Measurements from ENCODE around the gene WDCP.
"Not testable (repeated sequence)": the region's sequence is repeated elsewhere in the genome, so short reads cannot be mapped to it uniquely, and the experiment has no call there.

WDCP gene

DNA sequence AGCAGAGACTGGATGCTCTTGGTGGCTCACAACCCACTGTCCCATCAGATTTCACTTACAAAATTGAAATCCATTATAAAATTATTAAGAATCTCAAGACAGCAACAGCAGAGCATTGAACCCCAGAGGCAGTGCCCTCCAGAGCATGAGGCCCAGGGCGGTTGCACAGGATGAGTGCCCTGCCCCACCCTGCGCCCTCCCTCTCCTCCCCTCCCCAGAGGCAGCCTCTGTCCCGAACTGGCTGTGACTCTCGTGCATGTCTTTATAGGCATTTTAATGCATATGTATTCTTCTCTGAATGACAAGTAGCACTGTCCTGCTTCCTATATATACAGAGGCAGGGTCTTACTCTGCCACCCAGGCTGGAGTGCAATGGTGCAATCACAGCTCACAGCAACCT, 26.9 kb downstream of the WDCP start:
- no peak for DNase-seq

- DNase-seq, result no peak
These were observed 27.5 kb downstream of the WDCP start for GRCh38 chr2:24019729-24020128.

DNA sequence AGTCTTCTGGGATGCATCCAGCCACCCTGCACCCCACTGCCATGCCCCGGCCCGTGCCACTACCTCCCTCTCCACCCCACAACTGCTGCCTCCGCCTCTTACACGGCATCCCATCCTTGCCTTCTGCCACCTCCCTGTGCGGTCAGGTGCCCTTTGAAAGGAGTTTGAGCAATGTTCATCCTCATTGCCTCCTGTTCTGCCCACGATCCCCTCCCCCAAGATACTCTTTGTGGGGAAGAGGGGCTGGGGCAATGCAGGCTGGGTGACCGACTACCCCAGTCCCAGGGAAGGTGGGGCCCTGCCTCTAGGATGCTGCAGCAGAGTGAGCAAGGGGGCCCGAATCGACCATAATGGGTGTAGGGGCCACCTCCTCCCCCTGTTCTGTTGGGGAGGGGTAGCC, 28.9 kb downstream of the WDCP start:
- no peak for DNase-seq

DNA sequence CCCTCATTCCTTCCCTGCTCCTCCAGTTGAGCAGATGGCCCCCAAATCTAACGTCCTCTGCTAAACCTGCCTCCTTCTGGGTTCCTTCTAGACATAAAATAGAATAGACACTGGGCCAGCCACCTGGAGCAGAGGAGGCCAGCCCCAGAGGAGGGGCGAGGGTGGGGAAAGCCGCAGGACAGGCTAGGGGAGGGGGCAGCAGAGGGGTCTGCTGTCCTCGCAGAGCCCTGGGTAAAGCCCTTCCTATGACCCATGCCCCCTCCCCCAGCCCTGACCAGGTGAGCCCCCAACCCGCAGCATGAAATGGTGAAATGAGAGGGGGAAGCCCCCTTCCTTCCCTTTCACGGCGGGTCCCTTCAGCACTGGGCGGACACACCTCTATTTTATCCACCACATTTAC, 29.5 kb downstream of the WDCP start:
- no peak for DNase-seq

DNA sequence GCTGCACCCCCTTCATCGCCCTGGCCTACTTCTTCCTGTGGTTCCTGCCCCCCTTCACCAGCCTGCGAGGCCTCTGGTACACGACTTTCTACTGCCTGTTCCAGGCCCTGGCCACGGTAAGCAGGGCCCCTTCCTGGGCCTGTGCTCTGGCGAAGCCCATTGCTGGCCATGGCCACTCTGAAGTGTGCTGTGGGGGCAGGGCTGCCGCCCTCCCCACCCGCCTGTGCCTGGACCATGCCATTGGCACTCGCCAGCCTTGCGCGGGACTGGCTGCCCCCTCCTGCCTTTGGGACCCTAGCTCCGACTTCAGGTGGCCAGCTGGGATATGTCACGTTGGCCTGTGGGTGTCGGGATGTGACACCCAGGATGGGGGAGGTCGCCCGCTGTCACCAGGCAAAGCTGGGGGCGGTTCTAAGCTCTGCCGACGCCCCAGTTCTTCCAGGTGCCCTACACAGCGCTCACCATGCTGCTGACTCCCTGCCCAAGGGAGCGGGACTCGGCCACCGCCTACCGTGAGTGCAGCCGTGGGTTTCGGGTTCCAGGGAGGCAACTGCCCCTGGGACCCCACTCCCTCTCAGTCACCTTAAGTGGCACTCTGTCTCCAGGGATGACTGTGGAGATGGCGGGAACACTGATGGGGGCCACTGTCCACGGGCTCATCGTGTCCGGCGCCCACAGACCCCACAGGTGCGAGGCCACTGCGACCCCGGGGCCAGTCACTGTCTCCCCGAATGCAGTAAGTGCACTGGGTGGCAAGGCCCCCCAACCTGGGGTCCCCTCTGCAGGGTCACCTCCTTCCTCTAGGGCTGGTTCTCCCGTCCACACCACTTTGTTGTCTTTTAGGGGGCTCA, 30.1 kb downstream of the WDCP start:
- DNase-seq, result no peak

- no peak for DNase-seq
These were observed 30.8 kb downstream of the WDCP start for GRCh38 chr2:24016376-24016761.

DNA sequence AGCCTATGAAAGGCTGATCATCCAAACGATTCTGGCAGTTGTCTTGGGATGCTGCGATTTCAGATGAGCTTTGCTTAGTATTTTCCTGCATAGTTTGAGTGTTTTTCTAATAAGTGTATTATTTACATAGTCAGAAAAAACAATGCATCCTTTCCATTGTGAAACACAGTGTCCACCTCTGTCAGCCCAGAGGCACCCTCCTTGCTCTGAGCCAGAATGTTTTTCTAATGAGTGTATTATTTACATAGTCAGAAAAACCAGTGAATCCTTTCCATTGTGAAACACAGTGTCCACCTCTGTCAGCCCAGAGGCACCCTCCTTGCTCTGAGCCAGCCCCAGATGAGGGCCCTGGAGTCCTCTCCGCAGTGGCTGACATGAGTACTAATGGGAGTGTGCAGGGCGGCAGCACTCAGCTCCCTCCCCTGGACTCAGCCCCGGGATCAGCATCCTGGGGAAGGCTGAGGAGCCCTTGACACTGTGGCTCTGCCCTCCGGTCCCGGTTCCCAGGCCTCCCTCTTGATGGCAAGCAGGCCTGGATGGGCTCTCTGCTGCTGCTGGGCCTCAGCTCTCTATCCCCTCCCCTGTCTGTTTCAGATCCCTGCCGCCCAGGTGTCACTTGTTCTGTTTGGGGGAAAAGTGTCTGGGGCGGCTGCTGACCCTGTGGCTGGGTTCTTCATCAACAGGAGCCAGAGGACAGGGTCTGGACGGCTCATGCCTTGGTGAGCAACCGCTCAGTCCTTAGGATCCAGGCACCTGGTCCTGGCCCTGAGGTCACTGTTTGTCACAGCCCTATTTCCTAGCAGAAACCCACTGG, 31.4 kb downstream of the WDCP start:
- DNase-seq, result no peak

- DNase-seq, result not testable (repeated sequence)
These were observed 32.3 kb downstream of the WDCP start for GRCh38 chr2:24014902-24015301.

GRCh38 chr2:24012521-24013188, 34.5 kb downstream of the WDCP start:
- no peak for DNase-seq

DNA sequence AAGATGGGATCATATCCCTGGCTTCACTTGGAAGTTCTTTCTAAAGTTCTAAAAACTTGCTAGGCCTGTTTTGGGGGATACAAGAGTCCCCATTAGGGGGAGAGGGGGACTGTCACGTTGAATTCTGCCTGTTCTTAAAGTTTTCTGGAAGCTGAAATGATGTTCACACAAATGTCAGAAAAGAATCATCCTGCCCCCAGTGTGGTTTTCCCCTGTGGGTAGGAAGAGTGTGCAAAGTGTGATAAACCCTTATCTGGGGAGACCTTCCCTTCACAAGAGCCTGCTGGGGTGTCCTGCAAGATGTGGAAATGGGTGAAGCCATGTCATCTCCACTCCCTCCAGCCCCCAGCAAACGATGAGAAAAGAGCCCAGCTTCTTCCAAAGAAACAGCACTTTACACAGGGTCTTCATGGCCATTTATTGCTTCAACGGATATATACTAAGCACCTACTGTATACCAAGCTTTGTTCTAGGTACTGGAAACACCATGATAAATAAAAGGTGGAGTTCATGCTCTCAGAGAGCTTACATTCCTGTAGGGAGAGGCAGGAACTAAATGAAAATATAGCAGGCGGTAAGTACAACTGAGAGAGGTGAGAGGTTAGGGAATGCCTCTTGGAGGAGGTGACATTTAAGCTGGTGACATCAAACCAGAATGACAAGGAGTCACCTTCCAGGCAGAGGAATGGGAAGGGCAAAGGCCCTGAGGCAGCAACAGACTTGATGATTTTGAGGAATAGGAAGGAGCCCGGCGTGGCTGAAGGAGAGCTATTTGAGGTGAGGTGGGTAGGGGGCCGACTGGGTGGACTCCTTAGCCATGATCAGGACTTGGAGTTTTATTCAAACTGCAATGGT, 35.7 kb downstream of the WDCP start:
- DNase-seq, result no peak

DNA sequence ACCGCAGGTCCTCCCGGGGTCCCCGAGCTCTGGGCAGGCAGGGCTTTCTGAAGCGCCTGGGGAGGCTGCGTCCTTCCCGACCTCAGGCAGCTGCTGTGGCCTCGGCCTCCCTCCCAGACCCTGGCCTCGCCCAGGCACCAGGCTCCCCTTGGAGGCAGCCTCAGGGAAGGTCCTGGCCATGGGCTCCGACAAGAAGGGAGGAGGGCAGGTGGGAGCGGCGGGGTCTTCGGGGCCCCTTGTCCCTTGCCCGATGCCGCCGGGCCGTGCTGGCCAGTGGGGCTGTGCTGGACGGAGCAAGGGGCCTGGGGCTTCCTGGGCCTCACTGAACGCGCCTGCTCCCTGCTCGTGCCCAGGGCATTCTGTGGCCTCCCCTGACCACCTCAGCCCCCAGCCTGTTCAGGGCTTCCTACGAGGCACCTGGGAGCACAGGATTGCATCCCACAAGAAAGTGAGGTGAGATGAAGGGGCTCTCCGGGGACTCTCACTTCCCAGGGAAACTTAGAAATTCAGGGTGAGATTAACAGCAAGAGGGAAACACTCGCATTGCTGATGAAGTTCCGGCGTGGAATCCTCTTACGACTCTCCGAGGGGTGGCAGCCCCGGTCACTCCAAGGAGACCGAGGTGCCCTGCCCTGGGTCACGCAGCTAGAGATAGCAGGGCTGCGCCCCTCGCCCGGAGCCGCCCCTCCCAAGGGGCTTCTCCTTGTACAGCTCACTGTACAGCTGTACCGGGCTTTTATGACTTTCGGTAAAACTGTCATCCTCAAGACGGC, 36.5 kb downstream of the WDCP start:
- no peak for DNase-seq

DNA sequence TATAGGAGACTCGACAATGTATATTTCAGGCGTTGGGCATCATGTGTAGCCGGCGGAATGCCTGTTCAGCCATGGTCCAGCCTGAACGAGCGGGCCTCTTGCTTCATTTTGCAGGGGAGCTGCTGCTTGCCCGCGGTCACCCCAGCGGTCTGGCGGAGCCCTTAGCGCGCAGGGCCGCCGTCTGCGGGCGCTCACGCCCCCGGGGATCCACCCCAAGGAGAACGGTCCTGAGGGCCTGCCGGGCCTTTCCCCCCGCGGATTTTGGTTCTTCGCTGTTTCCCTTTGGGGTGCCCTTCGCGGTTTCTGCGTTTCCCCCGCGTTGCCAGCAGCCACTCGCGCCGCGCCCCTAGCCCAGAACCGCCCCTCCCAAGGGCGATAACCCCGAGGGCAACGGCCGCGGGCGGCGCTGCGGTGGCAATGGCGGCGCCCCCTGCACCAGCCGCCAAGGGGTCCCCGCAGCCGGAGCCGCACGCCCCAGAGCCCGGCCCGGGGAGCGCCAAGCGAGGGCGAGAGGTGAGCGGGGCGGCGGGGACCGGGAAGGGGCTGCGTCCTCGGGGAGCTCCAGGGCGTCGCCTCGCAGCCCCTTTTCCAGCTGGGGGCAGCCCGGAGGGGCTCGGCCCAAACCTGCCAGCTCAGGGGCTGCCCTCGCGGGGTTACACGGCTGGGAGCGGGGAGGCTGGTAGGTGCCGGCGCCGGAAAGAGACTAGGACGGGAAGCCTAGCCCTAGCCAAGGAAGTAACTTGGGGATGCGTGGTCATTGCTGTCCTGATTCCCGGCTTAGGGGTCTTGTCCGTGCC, 37.3 kb downstream of the WDCP start, which contains the start of gene MFSD2B:
TSS of gene MFSD2B (plus strand) at position 406 of the 797 bp plus-strand sequence. CDS start at position 418, 12 bp downstream.
- DNase-seq, result no peak

DNA sequence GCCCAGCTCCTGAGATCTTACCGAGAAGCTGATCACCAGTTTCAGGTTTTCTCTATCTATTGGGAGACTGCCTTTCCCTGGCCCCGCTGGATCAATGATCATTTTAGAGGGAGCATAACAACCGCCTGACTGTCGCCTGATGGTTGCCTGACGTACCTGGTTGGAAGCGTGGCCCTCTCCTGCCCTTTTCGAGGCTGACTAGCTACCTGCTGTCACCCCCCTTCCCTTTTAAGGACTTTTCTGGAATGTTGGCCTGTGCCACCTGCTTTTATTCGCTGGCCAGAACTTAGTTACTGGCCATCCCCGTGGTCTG, 37.9 kb downstream of the WDCP start:
- no peak for DNase-seq

DNA sequence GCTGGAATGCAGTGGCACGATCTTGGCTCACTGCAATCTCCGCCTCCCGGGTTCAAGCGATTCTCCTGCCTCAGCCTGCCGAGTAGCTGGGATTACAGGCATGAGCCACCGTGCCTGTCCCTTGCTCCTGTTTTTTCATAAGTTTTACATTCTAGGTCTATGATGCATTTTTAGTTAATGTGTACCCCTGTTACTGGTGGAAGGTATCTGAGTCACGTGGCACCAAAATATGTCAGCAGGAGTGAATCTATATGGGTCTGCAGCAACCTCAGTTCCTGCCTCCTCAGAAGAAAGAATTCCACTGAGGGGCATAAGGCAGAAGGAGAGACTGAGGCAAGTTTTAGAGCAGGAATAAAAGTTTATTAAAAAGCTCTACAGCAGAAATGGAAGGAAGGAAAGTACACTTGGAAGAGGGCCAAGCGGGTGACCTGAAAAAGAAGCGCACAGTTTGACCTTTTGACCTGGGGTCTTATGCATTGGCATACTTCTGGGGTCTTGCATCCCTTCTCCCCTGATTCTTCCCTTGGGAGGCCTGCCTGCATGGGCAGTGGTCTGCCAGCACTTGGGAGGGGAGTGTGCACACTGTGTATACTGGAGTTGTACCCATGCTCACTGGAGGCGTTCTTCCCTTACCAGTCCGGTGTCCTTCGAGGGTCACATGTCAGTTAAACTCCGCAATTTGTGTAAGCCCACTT, 38.4 kb downstream of the WDCP start:
- DNase-seq, result no peak

GRCh38 chr2:24007693-24008092, 39.5 kb downstream of the WDCP start:
- DNase-seq, result no peak

GRCh38 chr2:23994567-23994966, 52.6 kb downstream of the WDCP start:
- DNase-seq, result no peak

DNA sequence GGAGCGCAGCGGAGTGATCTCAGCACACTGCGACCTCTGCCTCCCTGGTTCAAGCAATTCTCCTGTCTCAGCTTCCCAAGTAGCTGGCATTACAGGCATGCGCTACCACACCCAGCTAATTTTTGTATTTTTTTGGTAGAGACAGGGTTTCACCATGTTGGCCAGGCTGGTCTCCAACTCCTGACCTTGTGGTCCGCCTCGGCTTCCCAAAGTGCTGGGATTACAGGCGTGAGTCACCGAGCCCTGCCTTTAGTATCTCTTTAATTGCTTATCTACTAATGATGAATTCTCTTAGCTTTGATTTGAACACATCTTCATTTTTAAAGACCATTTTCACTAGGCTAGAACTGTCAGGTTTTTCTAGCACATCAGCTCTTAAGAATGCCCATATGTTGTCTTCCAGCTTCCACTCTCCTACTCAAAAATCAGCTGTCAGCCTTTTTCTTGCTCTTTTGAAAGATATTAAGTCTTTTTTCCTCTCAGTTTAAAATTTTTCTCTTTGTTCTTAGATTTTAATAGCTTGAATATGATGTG, 53.4 kb downstream of the WDCP start:
- DNase-seq, result no peak

DNA sequence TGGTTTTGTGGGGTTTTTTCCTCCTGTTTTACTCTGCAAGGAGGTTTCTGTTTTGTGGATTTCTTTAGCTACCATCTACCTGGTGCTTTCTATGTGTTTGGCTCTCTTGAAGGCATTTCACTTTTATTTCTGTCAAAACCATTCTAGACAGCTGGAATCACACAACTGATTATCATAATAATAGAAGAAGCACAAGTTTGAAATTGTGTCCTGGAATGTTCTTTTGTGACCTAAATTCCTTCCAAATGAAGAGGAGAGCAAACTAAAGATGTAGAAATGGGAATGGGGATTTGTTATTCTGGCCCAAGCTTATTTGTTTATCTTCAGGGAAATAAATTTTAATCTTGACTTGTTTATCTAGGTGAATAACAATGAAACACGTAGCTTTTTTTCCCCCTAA, 54.3 kb downstream of the WDCP start:
- DNase-seq, result no peak

GRCh38 chr2:23988371-23988770, 58.8 kb downstream of the WDCP start:
- no peak for DNase-seq
